ENCODE measurements around the gene SCGB1A1.

Gene SCGB1A1

DNA sequence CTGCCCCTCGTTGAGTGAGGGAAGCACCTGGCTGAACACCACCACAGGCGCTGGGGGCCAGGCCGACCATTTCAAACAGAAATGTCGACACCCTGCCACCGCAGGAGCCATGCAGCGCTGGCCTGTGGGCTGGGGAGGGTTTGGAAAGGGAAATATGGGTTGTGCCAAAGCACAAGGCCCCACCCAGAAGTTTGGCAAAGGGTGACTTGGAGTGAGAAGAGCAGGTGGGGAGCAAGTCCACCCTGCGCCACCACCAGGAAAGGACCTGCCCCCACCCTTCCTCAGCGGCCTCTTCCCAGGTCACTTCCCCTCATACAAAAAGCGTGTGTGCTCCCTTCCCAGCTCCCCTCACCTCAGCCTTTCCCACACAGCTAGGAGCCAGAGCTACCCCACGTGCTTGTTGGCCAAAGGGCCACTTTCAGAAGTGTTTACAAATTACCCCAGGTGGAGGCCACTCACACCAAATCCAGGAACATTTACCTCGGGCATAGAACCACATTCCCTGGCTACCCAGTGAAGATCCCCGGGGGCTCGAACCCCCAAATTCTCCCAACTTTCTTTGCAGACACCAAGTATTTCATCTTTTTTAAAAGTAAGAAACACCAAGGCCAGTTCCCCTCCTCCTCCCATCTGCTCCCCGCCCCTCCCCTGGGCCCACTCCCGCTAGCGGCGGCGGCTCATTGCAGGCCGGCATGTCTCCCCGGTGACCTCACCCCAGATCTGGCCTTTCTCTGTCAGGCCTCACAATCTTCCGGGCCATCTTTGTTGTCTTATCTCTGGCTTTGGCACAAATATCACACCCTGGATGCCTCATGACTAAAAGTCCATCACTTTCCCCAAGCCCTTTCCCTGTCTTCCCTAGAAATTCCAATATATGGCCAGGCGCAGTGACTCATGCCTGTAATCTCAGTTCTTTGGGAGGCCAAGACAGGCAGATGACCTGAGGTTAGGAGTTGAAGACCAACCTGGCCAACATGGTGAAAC is 20.5 kb upstream of the SCGB1A1 start:
- Histone ChIP-seq H3K27me3 (ENCODE audit: low read length) (no peaks in the 10 kb centered on the region), H3K27ac (ENCODE audit: low read depth, low read length) (no peak overlapping the region), H2AFZ (ENCODE audit: low read depth, low read length, severe bottlenecking) (no peak overlapping the region), H3K79me2 (ENCODE audit: insufficient read depth, low read length) (no peaks in the 10 kb centered on the region), H3K4me2 (ENCODE audit: low read depth, low read length, poor library complexity, severe bottlenecking) (no peak overlapping the region), H3K36me3 (ENCODE audit: low read length) (no peaks in the 10 kb centered on the region), H3F3A (ENCODE audit: insufficient read depth) (no peaks in the 10 kb centered on the region), H3K4me3 (ENCODE audit: insufficient read depth, low read length, poor library complexity, severe bottlenecking) (no peak overlapping the region), H3K9ac (ENCODE audit: low read length) (no peak overlapping the region), H3K9me3 (ENCODE audit: insufficient read depth, low read length) (no peaks in the 10 kb centered on the region), H4K20me1 (ENCODE audit: low read depth, low read length) (no peaks in the 10 kb centered on the region), H3K9me2 (replicated peaks; ENCODE audit: insufficient read depth, low read length) (no peaks in the 10 kb centered on the region)
- no peak for TF ChIP-seq CTCF (IDR thresholded peaks at IDR 0.05; ENCODE audit: insufficient read depth, low read length, poor library complexity, severe bottlenecking)
- no peak for TF ChIP-seq EZH2phosphoT487 (conservative IDR thresholded peaks at IDR 0.05; ENCODE audit: low read length)

DNA sequence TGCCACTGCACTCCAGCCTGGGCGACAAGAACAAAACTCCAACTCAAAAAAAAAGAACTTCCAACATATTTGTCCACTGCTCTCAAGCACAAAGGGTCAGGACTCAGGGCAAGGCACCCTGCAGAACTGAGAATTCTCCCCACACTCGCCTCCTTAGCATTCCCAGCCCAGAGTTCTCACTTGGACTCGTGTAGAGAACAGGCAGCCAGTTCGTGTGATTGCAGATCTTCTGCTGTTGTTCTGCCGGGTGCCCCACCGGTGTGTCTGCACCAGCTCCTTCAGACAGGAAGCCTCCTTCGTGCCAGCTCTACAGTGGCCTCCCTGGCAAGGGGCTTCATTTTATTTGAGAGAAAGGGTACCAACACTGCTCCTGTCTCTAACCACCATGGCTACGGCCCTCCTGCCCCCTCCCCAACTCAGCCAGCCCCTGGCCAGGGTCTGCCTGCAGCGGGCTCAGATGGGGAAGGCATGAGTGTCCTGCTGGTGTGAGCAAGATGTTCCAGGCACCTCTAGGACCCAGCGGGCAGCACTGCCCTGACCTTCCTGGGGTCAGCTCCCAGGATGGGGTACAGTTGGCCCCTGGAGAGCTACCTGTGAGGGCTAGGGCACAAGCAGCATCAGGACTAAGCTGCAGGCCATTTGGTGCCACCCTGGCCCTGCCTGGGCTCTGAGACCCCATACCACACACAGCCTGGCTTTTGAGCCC is 19.5 kb upstream of the SCGB1A1 start:
- Histone ChIP-seq H3K4me3 (ENCODE audit: insufficient read depth, low read length, poor library complexity, severe bottlenecking) (no peak overlapping the region), H3K36me3 (ENCODE audit: low read length) (no peaks in the 10 kb centered on the region), H3K9me2 (replicated peaks; ENCODE audit: insufficient read depth, low read length) (no peaks in the 10 kb centered on the region), H3K27me3 (ENCODE audit: low read length) (no peaks in the 10 kb centered on the region), H4K20me1 (ENCODE audit: low read depth, low read length) (no peaks in the 10 kb centered on the region), H3K9ac (ENCODE audit: low read length) (no peak overlapping the region), H2AFZ (ENCODE audit: low read depth, low read length, severe bottlenecking) (no peak overlapping the region), H3K79me2 (ENCODE audit: insufficient read depth, low read length) (no peaks in the 10 kb centered on the region), H3K27ac (ENCODE audit: low read depth, low read length) (no peak overlapping the region), H3K4me2 (ENCODE audit: low read depth, low read length, poor library complexity, severe bottlenecking) (no peak overlapping the region), H3K9me3 (ENCODE audit: insufficient read depth, low read length) (no peaks in the 10 kb centered on the region), H3F3A (ENCODE audit: insufficient read depth) (no peaks in the 10 kb centered on the region)
- TF ChIP-seq EZH2phosphoT487 (conservative IDR thresholded peaks at IDR 0.05; ENCODE audit: low read length) (no peak), CTCF (IDR thresholded peaks at IDR 0.05; ENCODE audit: insufficient read depth, low read length, poor library complexity, severe bottlenecking) (no peak)

DNA sequence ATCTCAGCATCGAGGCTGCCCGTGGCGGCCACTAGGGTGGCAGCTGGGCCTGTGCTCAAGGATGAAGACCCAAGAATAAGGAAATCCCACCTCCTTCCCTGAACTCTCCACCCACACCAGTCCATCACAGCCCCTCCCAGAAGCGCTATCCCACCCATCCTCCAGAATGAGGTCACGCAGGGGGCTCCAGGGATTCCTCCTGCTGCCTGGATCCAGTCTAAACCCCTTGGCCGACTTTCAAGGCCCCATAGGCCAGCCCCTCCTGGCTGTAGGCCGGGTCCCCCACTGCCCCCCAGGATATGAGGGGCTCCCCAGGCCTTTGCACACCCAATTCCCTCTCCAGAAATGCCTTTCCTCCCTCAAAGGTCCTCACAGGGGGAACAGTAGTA is 19.0 kb upstream of the SCGB1A1 start:
- Histone ChIP-seq H3K4me3 (ENCODE audit: insufficient read depth, low read length, poor library complexity, severe bottlenecking) (no peak overlapping the region), H3F3A (ENCODE audit: insufficient read depth) (no peaks in the 10 kb centered on the region), H4K20me1 (ENCODE audit: low read depth, low read length) (no peaks in the 10 kb centered on the region), H3K9me3 (ENCODE audit: insufficient read depth, low read length) (no peaks in the 10 kb centered on the region), H3K36me3 (ENCODE audit: low read length) (no peaks in the 10 kb centered on the region), H3K27me3 (ENCODE audit: low read length) (no peaks in the 10 kb centered on the region), H3K9ac (ENCODE audit: low read length) (no peak overlapping the region), H2AFZ (ENCODE audit: low read depth, low read length, severe bottlenecking) (no peak overlapping the region), H3K9me2 (replicated peaks; ENCODE audit: insufficient read depth, low read length) (no peaks in the 10 kb centered on the region), H3K79me2 (ENCODE audit: insufficient read depth, low read length) (no peaks in the 10 kb centered on the region), H3K4me2 (ENCODE audit: low read depth, low read length, poor library complexity, severe bottlenecking) (no peak overlapping the region), H3K27ac (ENCODE audit: low read depth, low read length) (no peak overlapping the region)
- no peak for TF ChIP-seq CTCF (IDR thresholded peaks at IDR 0.05; ENCODE audit: insufficient read depth, low read length, poor library complexity, severe bottlenecking)
- no peak for TF ChIP-seq EZH2phosphoT487 (conservative IDR thresholded peaks at IDR 0.05; ENCODE audit: low read length)
